GM12878 (cell line): ENCODE data around the gene FAM186B. TPM values are rescaled to one million over a fixed set of nuclear protein-coding genes. Genes with fewer than 3 reads are reported as not detected.

Experiments
- FOS ChIP-seq: IDR thresholded peaks from 3 replicates; pipeline ENCODE4 v1.6.1; 2011; ENCODE audit warnings: borderline replicate concordance; ENCODE audit not compliant: insufficient read length; ENCODE audit errors: extremely low read depth
- NR2F1 ChIP-seq: fragments of 450-650 bp; conservative IDR thresholded peaks from 2 replicates; pipeline ENCODE4 v1.6.1; 2017; ENCODE audit warnings: mild to moderate bottlenecking
- POLR2AphosphoS2 ChIP-seq: IDR thresholded peaks from 2 replicates; pipeline ENCODE4 v1.6.1; 2011; ENCODE audit warnings: low read depth, mild to moderate bottlenecking, low read length, improper control_type of control experiment, moderate library complexity
- RB1 ChIP-seq: fragments of 450-650 bp; formaldehyde crosslinking; IDR thresholded peaks from 2 replicates; pipeline ENCODE4 v1.6.1; 2017; ENCODE audit warnings: mild to moderate bottlenecking, borderline replicate concordance
- RCOR1 ChIP-seq: conservative IDR thresholded peaks from 2 replicates; pipeline ENCODE4 v1.6.1; 2012; ENCODE audit warnings: low read depth, low read length, improper control_type of control experiment
- USF1 ChIP-seq: IDR thresholded peaks from 2 replicates; pipeline ENCODE4 v1.6.1; 2011; ENCODE audit warnings: borderline replicate concordance, low read depth, mild to moderate bottlenecking, moderate library complexity, mixed read lengths, low read length; ENCODE audit not compliant: insufficient read depth; ENCODE audit errors: extremely low read length
- USF2 ChIP-seq: IDR thresholded peaks from 2 replicates; pipeline ENCODE4 v1.6.1; 2011; ENCODE audit warnings: low read depth, low read length, improper control_type of control experiment, borderline replicate concordance
- YBX1 ChIP-seq: fragments of 450-650 bp; IDR thresholded peaks from 2 replicates; pipeline ENCODE4 v1.6.1; 2016; ENCODE audit warnings: antibody characterized with exemption
- ZNF217 ChIP-seq: fragments of 450-650 bp; IDR thresholded peaks from 2 replicates; pipeline ENCODE4 v1.6.1; 2017; ENCODE audit warnings: antibody characterized with exemption, mild to moderate bottlenecking
- ZNF592 ChIP-seq: fragments of 450-650 bp; IDR thresholded peaks from 2 replicates; pipeline ENCODE4 v1.6.1; 2017; ENCODE audit warnings: mild to moderate bottlenecking, moderate library complexity
- polyA plus RNA-seq, 11 experiments: library from polyadenylated mRNA; depleted of rRNA in 4 of 11; unstranded in 6 of 11; stranded (reverse) in 5 of 11; fragments of >200 nt; fragmentation: Nextera tagmentation in 4 of 11; fragmentation: Illumina TruSeq in 1 of 11; extraction: Ambion mirVana in 4 of 11; extraction: Trizol in 1 of 11; gene quantifications; 1 replicate in 1 of 11; 2 replicates in 10 of 11; pipeline versions ENCODE4 v1.2.1 to v1.2.3, GENCODE V29; 2011 to 2016; ENCODE audit warnings: inconsistent platforms in 2 of 11, missing spikeins in 2 of 11, low read depth in 1 of 11
- total RNA-seq, 4 experiments: library from RNA; depleted of rRNA in 3 of 4; stranded (reverse); fragments of >200 nt in 3 of 4; fragmentation: Illumina TruSeq in 1 of 4; extraction: Trizol in 1 of 4; gene quantifications; 2 replicates each; pipeline versions ENCODE4 v1.2.1 to v1.2.3, GENCODE V29; 2013 to 2021

Gene FAM186B
- total and polyA plus RNA-seq, 10 of the 15 experiments (the other 5 are each of a cell fraction or from before 2014, with no cell fraction given): 0.13 to 0.79 (median 0.51) TPM

- TF ChIP-seq RB1: no peak
- no peak for TF ChIP-seq USF2
- TF ChIP-seq FOS: no peak
- no peak for TF ChIP-seq ZNF592
- TF ChIP-seq YBX1: no peak
- no peak for TF ChIP-seq NR2F1
- TF ChIP-seq USF1: no peak
- TF ChIP-seq RCOR1: no peak
- no peak for TF ChIP-seq POLR2AphosphoS2
- no peak for TF ChIP-seq ZNF217
Observed at GRCh38 chr12:49577589-49578315, 27.7 kb downstream of the FAM186B start (continued).
